Prostate gland (tissue), 2 donors: ENCODE results near the gene FRMD4A. TPM values are rescaled to one million over a fixed set of nuclear protein-coding genes. Genes with fewer than 3 reads are reported as not detected.
"Not testable (repeated sequence)": the region's sequence is repeated elsewhere in the genome, so short reads cannot be mapped to it uniquely, and the experiment has no call there.

Experiments
- DNase-seq: peaks from one replicate; pipeline ENCODE4 v3.0.0-alpha.2; 2019; ENCODE audit warnings: low spot score
- H3K27ac ChIP-seq, 2 donors: fragments of 200-600 bp; sonication (generic); 2 replicates each; pipeline ENCODE4 v1.5.1; 2017 to 2019
- H3K27me3 ChIP-seq: fragments of 200-600 bp; sonication (generic); replicated peaks from 2 replicates; pipeline ENCODE4 v1.5.1; 2019; ENCODE audit not compliant: insufficient read depth
- H3K36me3 ChIP-seq, 2 donors: fragments of 200-600 bp; sonication (generic); 1 replicate in 1 of 2; 2 replicates in 1 of 2; pipeline versions ENCODE4 v1.5.1 to v1.8.1; 2017 to 2019
- H3K4me1 ChIP-seq: fragments of 200-600 bp; sonication (generic); replicated peaks from 2 replicates; pipeline ENCODE4 v1.5.1; 2019
- H3K4me3 ChIP-seq, 2 donors: fragments of 200-600 bp; sonication (generic); 2 replicates each; pipeline ENCODE4 v1.5.1; 2017 to 2019
- H3K9me3 ChIP-seq: fragments of 200-600 bp; sonication (generic); 2 replicates; pipeline ENCODE4 v1.5.1; 2017
- POLR2A ChIP-seq: fragments of 450-650 bp; IDR thresholded peaks from one replicate; pipeline ENCODE4 v1.6.1; 2016; ENCODE audit warnings: antibody characterized with exemption, mild to moderate bottlenecking
- POLR2AphosphoS5 ChIP-seq: sonication (generic); formaldehyde crosslinking; IDR thresholded peaks from one replicate; pipeline ENCODE4 v1.6.1; 2017; ENCODE audit warnings: antibody characterized with exemption
- WGBS: methylation state at CpG from one replicate; pipeline ENCODE4 v1.1.5; 2018; 5-methylcytosine and 5-hydroxymethylcytosine counted together
- intact Hi-C: fragments of 100-400 bp; cut with DNase I; formaldehyde crosslinking; loops from one replicate; pipeline ENCODE4 v1.14.2; 2022
- total RNA-seq, 2 donors: library from RNA; depleted of rRNA; stranded (reverse); fragments of >200 nt; gene quantifications; one replicate each; pipeline ENCODE4 v1.1.0, GENCODE V29; 2016
- TF ChIP-seq, protein P1 (sequence below), 4 experiments: fragments of 200-600 bp in 2 of 4; fragments of 450-650 bp in 2 of 4; sonication (generic) in 2 of 4; IDR thresholded peaks; 1 replicate in 3 of 4; 2 replicates in 1 of 4; pipeline ENCODE4 v1.5.1; 2016 to 2019; ENCODE audit warnings: antibody characterized with exemption in 4 of 4, mild to moderate bottlenecking in 2 of 4, moderate library complexity in 2 of 4

The FRMD4A gene
- total RNA-seq, 2 donors from 2014 or later: 38.0 to 53.2 TPM

GRCh38 chr10:14241196-14241595, 89.5 kb downstream of the FRMD4A start:
- Histone ChIP-seq H3K27ac (no peak overlapping the region), H3K36me3 (no peaks in the 10 kb centered on the region), H3K4me1 (no peaks in the 10 kb centered on the region), H3K4me3 (no peak overlapping the region), H3K9me3 (no peaks in the 10 kb centered on the region), H3K27me3 (no peaks in the 10 kb centered on the region)
- DNase-seq: no peak
- WGBS: 71% methylated on average over 1 of the region's 1 CpG
- intact Hi-C loops: no loop called here
- TF ChIP-seq POLR2AphosphoS5 (no peak), POLR2A (no peak)
- TF ChIP-seq, protein P1, sequence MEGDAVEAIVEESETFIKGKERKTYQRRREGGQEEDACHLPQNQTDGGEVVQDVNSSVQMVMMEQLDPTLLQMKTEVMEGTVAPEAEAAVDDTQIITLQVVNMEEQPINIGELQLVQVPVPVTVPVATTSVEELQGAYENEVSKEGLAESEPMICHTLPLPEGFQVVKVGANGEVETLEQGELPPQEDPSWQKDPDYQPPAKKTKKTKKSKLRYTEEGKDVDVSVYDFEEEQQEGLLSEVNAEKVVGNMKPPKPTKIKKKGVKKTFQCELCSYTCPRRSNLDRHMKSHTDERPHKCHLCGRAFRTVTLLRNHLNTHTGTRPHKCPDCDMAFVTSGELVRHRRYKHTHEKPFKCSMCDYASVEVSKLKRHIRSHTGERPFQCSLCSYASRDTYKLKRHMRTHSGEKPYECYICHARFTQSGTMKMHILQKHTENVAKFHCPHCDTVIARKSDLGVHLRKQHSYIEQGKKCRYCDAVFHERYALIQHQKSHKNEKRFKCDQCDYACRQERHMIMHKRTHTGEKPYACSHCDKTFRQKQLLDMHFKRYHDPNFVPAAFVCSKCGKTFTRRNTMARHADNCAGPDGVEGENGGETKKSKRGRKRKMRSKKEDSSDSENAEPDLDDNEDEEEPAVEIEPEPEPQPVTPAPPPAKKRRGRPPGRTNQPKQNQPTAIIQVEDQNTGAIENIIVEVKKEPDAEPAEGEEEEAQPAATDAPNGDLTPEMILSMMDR (IDR thresholded peaks at IDR 0.05): no peak

- TF ChIP-seq POLR2AphosphoS5 (no peak), POLR2A (no peak)
- TF ChIP-seq, protein P1 (IDR thresholded peaks at IDR 0.05): no peak
Observed at GRCh38 chr10:14240253-14241189, 90.2 kb downstream of the FRMD4A start.

GRCh38 chr10:14238659-14239058, 92.1 kb downstream of the FRMD4A start:
- H3K9me3 ChIP-seq, intact Hi-C loops, H3K4me1 ChIP-seq, H3K27me3 ChIP-seq, DNase-seq, H3K36me3 ChIP-seq, H3K27ac ChIP-seq, H3K4me3 ChIP-seq: not testable (repeated sequence)
- WGBS: 85% methylated on average over 3 of the region's 3 CpGs

More at GRCh38 chr10:14240253-14241189, 90.2 kb downstream of the FRMD4A start:
- no peak for DNase-seq
- intact Hi-C loops: no loop called here
- Histone ChIP-seq H3K27ac (no peak overlapping the region), H3K36me3 (no peaks in the 10 kb centered on the region), H3K4me3 (no peak overlapping the region), H3K4me1 (no peaks in the 10 kb centered on the region), H3K9me3 (no peaks in the 10 kb centered on the region), H3K27me3 (no peaks in the 10 kb centered on the region)
- 45% methylated on average over 13 of the region's 13 CpGs for WGBS

GRCh38 chr10:14236341-14236740, 94.4 kb downstream of the FRMD4A start:
- H3K4me1 ChIP-seq: no peaks in the 10 kb centered on the region
- 80% methylated on average over 6 of the region's 6 CpGs for WGBS
- no peak overlapping the region for H3K4me3 ChIP-seq
- no peaks in the 10 kb centered on the region for H3K27me3 ChIP-seq
- no peaks in the 10 kb centered on the region for H3K36me3 ChIP-seq
- TF ChIP-seq POLR2AphosphoS5 (no peak), POLR2A (no peak)
- TF ChIP-seq, protein P1 (IDR thresholded peaks at IDR 0.05): no peak
- H3K9me3 ChIP-seq: no peaks in the 10 kb centered on the region
- no peak for DNase-seq
- H3K27ac ChIP-seq: no peak overlapping the region
- intact Hi-C loops: no loop called here

- no peaks in the 10 kb centered on the region for H3K9me3 ChIP-seq
- H3K4me1 ChIP-seq: no peaks in the 10 kb centered on the region
- H3K4me3 ChIP-seq: no peak overlapping the region
- H3K27ac ChIP-seq: no peak overlapping the region
- intact Hi-C loops: no loop called here
- WGBS: 88% methylated on average over 11 of the region's 11 CpGs
- DNase-seq: no peak
- H3K36me3 ChIP-seq: no peaks in the 10 kb centered on the region
- H3K27me3 ChIP-seq: no peaks in the 10 kb centered on the region
- TF ChIP-seq POLR2AphosphoS5: no peak
- no peak for TF ChIP-seq POLR2A
- TF ChIP-seq, protein P1 (IDR thresholded peaks at IDR 0.05): no peak
Observed at GRCh38 chr10:14235566-14236195, 95.0 kb downstream of the FRMD4A start.
